ENCODE data around the gene SPTY2D1. TPM values are rescaled to one million over a fixed set of nuclear protein-coding genes. Genes with fewer than 3 reads are reported as not detected.
"Not testable (repeated sequence)": the region's sequence is repeated elsewhere in the genome, so short reads cannot be mapped to it uniquely, and the experiment has no call there.

SPTY2D1 gene
- total RNA-seq, 2 experiments from 2014 or later, result 15.6 to 15.8 TPM

DNA sequence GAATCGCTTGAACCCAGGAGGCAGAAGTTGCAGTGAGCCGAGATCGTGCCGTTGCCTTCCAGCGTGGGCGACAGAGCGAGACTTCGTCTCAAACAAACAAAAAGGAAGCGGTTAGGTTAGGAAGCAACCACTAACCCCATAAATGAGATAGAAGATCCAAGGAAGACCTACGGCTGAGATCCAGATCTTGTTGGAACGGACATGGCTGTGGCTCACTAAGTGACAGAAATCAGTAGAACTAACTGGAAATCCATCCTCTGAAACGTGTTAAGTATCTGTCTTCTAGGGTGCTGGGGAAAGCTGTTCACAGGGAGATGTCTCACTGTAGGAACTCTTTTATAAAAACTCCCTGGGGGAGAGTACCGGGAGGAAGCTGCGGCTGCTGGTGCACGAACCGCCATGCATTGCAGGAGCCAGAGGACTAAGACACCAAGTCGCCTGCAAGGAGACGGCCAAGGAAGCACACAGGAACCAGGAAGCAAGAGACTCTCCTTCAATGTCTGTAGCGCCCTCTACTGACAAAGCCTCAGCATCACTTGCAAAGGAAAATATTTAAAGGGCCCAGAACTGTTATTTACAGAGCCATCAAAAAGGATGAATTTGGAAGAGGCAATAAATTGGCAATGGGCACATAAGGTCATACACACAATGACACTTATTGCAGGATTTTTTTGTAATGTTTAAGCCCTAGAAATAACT is 16.9 kb upstream of the SPTY2D1 start:
- ChIA-PET POLR2A (interaction anchor here (0.6 to 1.4 kb wide), 2 partner anchors 16 to 22 kb away, joined by 3 read pairs; no protein-coding TSS in a partner anchor), CTCF (ENCODE audit: unreplicated experiment) (no interaction called here)
- Histone ChIP-seq H3K4me2 (ENCODE audit: low read length) (no peak overlapping the region), H3K79me2 (ENCODE audit: insufficient read depth, low read depth, low read length) (no peaks in the 10 kb centered on the region), H3K4me3 (ENCODE audit: low read depth, low read length, poor library complexity, severe bottlenecking) (no peak overlapping the region), H3K9me3 (ENCODE audit: low read length) (no peaks in the 10 kb centered on the region), H3K9me2 (ENCODE audit: insufficient read depth, low read length) (no peaks in the 10 kb centered on the region), H3K4me1 (ENCODE audit: insufficient read depth, low read length, poor library complexity, severe bottlenecking) (no peaks in the 10 kb centered on the region), H3K36me3 (ENCODE audit: insufficient read depth, low read length) (no peaks in the 10 kb centered on the region), H4K20me1 (ENCODE audit: insufficient read depth, low read length) (no peaks in the 10 kb centered on the region), H2AFZ (ENCODE audit: low read length) (peak overlapping the region; percentile 52; the same call in 1 of the 2 replicates), H3K27ac (ENCODE audit: low read depth, low read length, poor library complexity, severe bottlenecking) (no peak overlapping the region)
- intact Hi-C loops (cut with micrococcal nuclease; ENCODE audit: unreplicated experiment), result loop anchor here (2.0 kb wide), 1 partner anchor 110 kb away; no protein-coding TSS in a partner anchor
- TF ChIP-seq, protein P1, sequence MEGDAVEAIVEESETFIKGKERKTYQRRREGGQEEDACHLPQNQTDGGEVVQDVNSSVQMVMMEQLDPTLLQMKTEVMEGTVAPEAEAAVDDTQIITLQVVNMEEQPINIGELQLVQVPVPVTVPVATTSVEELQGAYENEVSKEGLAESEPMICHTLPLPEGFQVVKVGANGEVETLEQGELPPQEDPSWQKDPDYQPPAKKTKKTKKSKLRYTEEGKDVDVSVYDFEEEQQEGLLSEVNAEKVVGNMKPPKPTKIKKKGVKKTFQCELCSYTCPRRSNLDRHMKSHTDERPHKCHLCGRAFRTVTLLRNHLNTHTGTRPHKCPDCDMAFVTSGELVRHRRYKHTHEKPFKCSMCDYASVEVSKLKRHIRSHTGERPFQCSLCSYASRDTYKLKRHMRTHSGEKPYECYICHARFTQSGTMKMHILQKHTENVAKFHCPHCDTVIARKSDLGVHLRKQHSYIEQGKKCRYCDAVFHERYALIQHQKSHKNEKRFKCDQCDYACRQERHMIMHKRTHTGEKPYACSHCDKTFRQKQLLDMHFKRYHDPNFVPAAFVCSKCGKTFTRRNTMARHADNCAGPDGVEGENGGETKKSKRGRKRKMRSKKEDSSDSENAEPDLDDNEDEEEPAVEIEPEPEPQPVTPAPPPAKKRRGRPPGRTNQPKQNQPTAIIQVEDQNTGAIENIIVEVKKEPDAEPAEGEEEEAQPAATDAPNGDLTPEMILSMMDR (conservative IDR thresholded peaks at IDR 0.05; ENCODE audit: low read length), result peak; percentile 86
- TF ChIP-seq EZH2phosphoT487 (IDR thresholded peaks at IDR 0.05; ENCODE audit: borderline replicate concordance, low read depth, low read length), result no peak
- DNase-seq (ENCODE audit: low spot score), result peak; percentile 60
- BruUV-seq (replicated peaks), result no TSS peak

DNA sequence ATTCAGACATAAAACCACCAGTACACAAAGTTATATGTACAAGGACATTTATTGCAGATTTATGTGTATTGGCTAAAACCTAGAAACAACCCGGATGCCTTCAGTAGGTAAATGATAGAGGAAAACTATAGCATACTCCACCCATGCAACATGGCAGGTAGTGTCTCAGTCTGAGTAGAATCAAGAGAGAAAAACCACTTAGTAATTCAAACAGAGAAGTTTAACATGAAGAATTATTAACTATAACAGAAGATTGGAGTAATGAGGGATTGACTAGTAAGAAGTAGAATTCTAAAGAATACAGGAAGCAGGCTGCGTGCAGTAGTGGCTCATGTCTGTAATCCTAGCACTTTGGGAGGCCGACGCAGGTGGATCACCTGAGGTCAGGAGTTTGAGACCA is 16.2 kb upstream of the SPTY2D1 start:
- no peaks in the 10 kb centered on the region for H3K36me3 ChIP-seq (ENCODE audit: insufficient read depth, low read length)
- intact Hi-C loops (cut with micrococcal nuclease; ENCODE audit: unreplicated experiment), result loop anchor here (2.0 kb wide), 1 partner anchor 110 kb away; no protein-coding TSS in a partner anchor
- TF ChIP-seq, protein P1 (conservative IDR thresholded peaks at IDR 0.05; ENCODE audit: low read length), result no peak
- TF ChIP-seq EZH2phosphoT487 (IDR thresholded peaks at IDR 0.05; ENCODE audit: borderline replicate concordance, low read depth, low read length), result no peak
- no peak overlapping the region for H3K4me3 ChIP-seq (ENCODE audit: low read depth, low read length, poor library complexity, severe bottlenecking)
- H2AFZ ChIP-seq (ENCODE audit: low read length), result no peak overlapping the region; the same call in 1 of the 2 replicates
- no peaks in the 10 kb centered on the region for H3K9me3 ChIP-seq (ENCODE audit: low read length)
- H3K4me2 ChIP-seq (ENCODE audit: low read length), result no peak overlapping the region
- ChIA-PET POLR2A (interaction anchor here (0.7 to 1.4 kb wide), 2 partner anchors 15 to 1285 kb away, joined by 3 read pairs; no protein-coding TSS in a partner anchor), CTCF (ENCODE audit: unreplicated experiment) (no interaction called here)
- no peaks in the 10 kb centered on the region for H3K4me1 ChIP-seq (ENCODE audit: insufficient read depth, low read length, poor library complexity, severe bottlenecking)
- no peak overlapping the region for H3K27ac ChIP-seq (ENCODE audit: low read depth, low read length, poor library complexity, severe bottlenecking)
- no peaks in the 10 kb centered on the region for H3K79me2 ChIP-seq (ENCODE audit: insufficient read depth, low read depth, low read length)
- H4K20me1 ChIP-seq (ENCODE audit: insufficient read depth, low read length), result no peaks in the 10 kb centered on the region
- H3K9me2 ChIP-seq (ENCODE audit: insufficient read depth, low read length), result no peaks in the 10 kb centered on the region
- no TSS peak for BruUV-seq (replicated peaks)
- DNase-seq (ENCODE audit: low spot score), result no peak

DNA sequence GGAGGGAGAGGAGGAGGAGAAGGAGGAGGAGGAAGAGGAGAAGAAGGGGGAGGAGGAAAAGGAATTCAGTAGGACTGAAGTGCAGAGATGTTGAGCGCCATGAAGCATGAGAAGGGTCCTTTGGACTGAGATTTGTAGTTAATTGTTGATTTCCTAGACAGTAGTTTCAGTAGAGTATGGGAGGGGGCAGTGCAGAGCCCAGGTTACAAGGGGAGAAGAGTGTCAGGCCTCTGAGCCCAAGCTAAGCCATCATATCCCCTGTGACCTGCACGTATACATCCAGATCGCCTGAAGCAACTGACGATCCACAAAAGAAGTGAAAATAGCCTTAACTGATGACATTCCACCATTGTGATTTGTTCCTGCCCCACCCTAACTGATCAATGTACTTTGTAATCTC is 8.9 kb upstream of the SPTY2D1 start:
- H2AFZ ChIP-seq (ENCODE audit: low read length); H3K4me2 ChIP-seq (ENCODE audit: low read length); H3K4me3 ChIP-seq (ENCODE audit: low read depth, low read length, poor library complexity, severe bottlenecking); DNase-seq (ENCODE audit: low spot score); POLR2A ChIA-PET; CTCF ChIA-PET (ENCODE audit: unreplicated experiment); H3K9me2 ChIP-seq (ENCODE audit: insufficient read depth, low read length); H3K4me1 ChIP-seq (ENCODE audit: insufficient read depth, low read length, poor library complexity, severe bottlenecking); H3K79me2 ChIP-seq (ENCODE audit: insufficient read depth, low read depth, low read length); H3K9me3 ChIP-seq (ENCODE audit: low read length); BruUV-seq (replicated peaks); H3K36me3 ChIP-seq (ENCODE audit: insufficient read depth, low read length); H3K27ac ChIP-seq (ENCODE audit: low read depth, low read length, poor library complexity, severe bottlenecking); intact Hi-C loops (cut with micrococcal nuclease; ENCODE audit: unreplicated experiment); H4K20me1 ChIP-seq (ENCODE audit: insufficient read depth, low read length): not testable (repeated sequence)
